B cell (primary cell): Measurements from ENCODE around the gene VPS41.

Experiments
- EZH2 ChIP-seq: IDR thresholded peaks from 2 replicates; pipeline ENCODE4 v1.6.1; 2012; ENCODE audit warnings: borderline replicate concordance, low read depth, mild to moderate bottlenecking, moderate library complexity, low read length; ENCODE audit not compliant: insufficient read depth, poor library complexity, severe bottlenecking
- TF ChIP-seq, protein P1 (sequence below): fragments of 200-600 bp; IDR thresholded peaks from one replicate; pipeline ENCODE4 v1.8.0; 2022; ENCODE audit warnings: antibody characterized with exemption, mild to moderate bottlenecking

GRCh38 chr7:38940774-38941173 is 31.8 kb upstream of the VPS41 start:
- no peak for TF ChIP-seq EZH2
- TF ChIP-seq, protein P1, sequence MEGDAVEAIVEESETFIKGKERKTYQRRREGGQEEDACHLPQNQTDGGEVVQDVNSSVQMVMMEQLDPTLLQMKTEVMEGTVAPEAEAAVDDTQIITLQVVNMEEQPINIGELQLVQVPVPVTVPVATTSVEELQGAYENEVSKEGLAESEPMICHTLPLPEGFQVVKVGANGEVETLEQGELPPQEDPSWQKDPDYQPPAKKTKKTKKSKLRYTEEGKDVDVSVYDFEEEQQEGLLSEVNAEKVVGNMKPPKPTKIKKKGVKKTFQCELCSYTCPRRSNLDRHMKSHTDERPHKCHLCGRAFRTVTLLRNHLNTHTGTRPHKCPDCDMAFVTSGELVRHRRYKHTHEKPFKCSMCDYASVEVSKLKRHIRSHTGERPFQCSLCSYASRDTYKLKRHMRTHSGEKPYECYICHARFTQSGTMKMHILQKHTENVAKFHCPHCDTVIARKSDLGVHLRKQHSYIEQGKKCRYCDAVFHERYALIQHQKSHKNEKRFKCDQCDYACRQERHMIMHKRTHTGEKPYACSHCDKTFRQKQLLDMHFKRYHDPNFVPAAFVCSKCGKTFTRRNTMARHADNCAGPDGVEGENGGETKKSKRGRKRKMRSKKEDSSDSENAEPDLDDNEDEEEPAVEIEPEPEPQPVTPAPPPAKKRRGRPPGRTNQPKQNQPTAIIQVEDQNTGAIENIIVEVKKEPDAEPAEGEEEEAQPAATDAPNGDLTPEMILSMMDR = no peak
